ENCODE data around the gene GTF2A1L. TPM values are rescaled to one million over a fixed set of nuclear protein-coding genes. Genes with fewer than 3 reads are reported as not detected.

GTF2A1L gene
- total RNA-seq, 4 donors from 2014 or later: 0.16 to 1.8 TPM; not detected in 2

DNA sequence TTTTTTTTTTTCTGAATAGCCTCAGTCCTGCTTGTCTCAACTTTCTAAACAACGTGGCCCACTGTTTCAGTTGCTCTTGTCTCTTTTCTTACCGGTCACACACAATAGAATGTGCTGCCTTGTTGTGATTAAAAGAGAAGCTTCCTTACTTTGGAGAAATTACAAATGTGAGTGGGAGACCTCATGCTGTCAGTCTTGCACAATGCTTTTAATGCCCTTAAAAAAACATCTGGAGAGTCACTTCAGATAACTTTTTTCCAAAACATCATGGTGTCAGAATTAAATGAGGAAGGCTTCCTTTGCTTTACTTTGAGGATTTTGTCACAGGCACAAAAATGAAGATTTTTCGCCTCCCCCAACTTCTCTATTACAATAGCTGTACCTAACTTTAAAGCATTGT, 100.2 kb downstream of the GTF2A1L start:
- intact Hi-C loops (cut with DNase I; ENCODE audit: low total_unique reads): no loop called here
- Histone ChIP-seq H3K27ac (no peak overlapping the region), H3K27me3 (no peaks in the 10 kb centered on the region), H3K9me3 (no peaks in the 10 kb centered on the region), H3K4me1 (no peaks in the 10 kb centered on the region), H3K4me3 (no peak overlapping the region), H3K36me3 (no peaks in the 10 kb centered on the region)
- DNase-seq (no peak), ATAC-seq (no peak)
- TF ChIP-seq, protein P1, sequence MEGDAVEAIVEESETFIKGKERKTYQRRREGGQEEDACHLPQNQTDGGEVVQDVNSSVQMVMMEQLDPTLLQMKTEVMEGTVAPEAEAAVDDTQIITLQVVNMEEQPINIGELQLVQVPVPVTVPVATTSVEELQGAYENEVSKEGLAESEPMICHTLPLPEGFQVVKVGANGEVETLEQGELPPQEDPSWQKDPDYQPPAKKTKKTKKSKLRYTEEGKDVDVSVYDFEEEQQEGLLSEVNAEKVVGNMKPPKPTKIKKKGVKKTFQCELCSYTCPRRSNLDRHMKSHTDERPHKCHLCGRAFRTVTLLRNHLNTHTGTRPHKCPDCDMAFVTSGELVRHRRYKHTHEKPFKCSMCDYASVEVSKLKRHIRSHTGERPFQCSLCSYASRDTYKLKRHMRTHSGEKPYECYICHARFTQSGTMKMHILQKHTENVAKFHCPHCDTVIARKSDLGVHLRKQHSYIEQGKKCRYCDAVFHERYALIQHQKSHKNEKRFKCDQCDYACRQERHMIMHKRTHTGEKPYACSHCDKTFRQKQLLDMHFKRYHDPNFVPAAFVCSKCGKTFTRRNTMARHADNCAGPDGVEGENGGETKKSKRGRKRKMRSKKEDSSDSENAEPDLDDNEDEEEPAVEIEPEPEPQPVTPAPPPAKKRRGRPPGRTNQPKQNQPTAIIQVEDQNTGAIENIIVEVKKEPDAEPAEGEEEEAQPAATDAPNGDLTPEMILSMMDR (IDR thresholded peaks at IDR 0.05 in 4 of 5, conservative IDR thresholded peaks at IDR 0.05 in 1 of 5): no peak
- TF ChIP-seq POLR2A (IDR thresholded peaks at IDR 0.05): no peak
- in situ Hi-C loops (cut with MboI; ENCODE audit: low sequenced_read_pairs in 4 of 4): no loop called here

DNA sequence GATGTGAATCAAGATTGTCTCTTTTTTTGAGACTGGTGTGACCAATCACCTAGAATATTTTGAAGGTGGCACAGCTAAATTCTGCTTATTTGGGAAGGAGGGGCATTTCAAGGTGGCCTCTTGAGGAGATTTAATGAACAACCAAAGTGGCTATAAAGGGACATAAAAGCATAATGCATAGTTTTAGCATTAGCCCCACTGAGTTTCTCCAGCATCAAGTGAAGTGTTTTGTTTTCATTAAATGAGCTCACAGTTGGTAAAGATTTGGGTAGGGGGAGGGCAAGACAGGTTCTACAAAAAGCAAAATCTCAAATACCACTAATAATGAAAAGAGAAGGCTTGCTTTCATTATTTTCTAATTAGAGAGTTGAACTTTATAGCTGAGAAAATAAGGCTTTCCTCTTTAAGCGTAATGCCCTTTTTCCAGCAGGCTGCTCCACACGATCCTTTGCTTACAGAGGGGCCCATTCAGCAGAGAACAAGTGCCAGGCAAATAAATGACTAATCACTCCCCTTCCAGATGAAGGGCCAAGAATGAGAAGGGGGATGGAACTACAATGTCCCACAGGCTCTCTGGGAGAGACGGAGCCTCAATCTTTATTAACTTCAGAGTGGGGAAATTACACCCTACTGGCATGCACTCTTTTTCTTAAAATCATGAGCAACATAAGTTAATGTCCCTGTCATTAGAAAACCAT, 102.0 kb downstream of the GTF2A1L start:
- H3K27me3 ChIP-seq: no peaks in the 10 kb centered on the region
- ATAC-seq: no peak
- no peak overlapping the region for H3K4me3 ChIP-seq
- intact Hi-C loops (cut with DNase I; ENCODE audit: low total_unique reads): no loop called here
- no peaks in the 10 kb centered on the region for H3K9me3 ChIP-seq
- no peaks in the 10 kb centered on the region for H3K4me1 ChIP-seq
- in situ Hi-C loops (cut with MboI; ENCODE audit: low sequenced_read_pairs in 4 of 4): no loop called here
- no peak for DNase-seq
- no peak for TF ChIP-seq POLR2A (IDR thresholded peaks at IDR 0.05)
- TF ChIP-seq, protein P1 (IDR thresholded peaks at IDR 0.05 in 4 of 5, conservative IDR thresholded peaks at IDR 0.05 in 1 of 5): no peak
- H3K36me3 ChIP-seq: no peaks in the 10 kb centered on the region
- H3K27ac ChIP-seq: no peak overlapping the region

DNA sequence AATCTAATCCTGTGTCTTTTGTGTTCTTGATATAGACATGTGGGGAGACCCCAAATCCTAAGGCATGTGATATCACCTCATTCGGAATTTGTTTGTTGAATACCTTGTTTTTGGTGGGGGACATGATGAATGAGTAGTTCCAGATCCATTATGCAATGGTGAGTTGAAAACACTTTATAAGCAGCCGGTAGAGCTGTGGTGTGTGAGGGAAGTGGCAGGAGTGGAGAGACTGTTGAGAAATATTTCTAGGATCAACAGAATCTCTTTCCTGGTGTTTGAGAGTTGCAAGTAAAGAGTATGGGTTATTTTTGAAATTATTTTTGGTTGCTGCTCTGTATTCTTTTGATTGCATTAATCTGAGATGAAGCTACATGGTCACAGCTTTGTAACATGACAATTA, 103.5 kb downstream of the GTF2A1L start:
- intact Hi-C loops (cut with DNase I; ENCODE audit: low total_unique reads) (no loop called here), in situ Hi-C loops (cut with MboI; ENCODE audit: low sequenced_read_pairs in 4 of 4) (no loop called here)
- TF ChIP-seq, protein P1 (IDR thresholded peaks at IDR 0.05 in 4 of 5, conservative IDR thresholded peaks at IDR 0.05 in 1 of 5): no peak
- Histone ChIP-seq H3K9me3 (no peaks in the 10 kb centered on the region), H3K27me3 (no peaks in the 10 kb centered on the region), H3K4me3 (no peak overlapping the region), H3K27ac (no peak overlapping the region), H3K4me1 (no peaks in the 10 kb centered on the region), H3K36me3 (no peaks in the 10 kb centered on the region)
- no peak for DNase-seq
- ATAC-seq: no peak

DNA sequence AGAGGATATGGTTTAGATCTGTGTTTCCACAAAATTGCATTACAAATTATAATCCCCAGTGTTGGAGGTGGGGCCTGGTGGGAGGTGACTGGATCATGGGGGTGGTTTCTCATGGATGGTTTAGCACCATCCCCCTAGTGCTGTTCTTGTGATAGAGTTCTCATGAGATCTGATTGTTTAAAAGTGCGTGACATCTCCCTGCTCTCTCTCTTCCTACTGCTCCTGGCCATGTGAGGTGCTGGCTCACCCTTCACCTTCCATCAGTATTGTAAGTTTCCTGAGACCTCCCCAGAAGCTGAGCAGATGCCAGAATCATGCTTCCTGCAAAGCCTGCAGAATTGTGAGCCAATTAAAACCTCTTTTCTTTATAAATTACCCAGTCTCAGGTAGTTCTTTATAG, 104.7 kb downstream of the GTF2A1L start:
- TF ChIP-seq, protein P1 (IDR thresholded peaks at IDR 0.05 in 4 of 5, conservative IDR thresholded peaks at IDR 0.05 in 1 of 5): no peak
- TF ChIP-seq POLR2A (IDR thresholded peaks at IDR 0.05): no peak
- Histone ChIP-seq H3K4me1 (no peaks in the 10 kb centered on the region), H3K36me3 (no peaks in the 10 kb centered on the region), H3K27me3 (no peaks in the 10 kb centered on the region), H3K4me3 (no peak overlapping the region), H3K27ac (no peak overlapping the region), H3K9me3 (no peaks in the 10 kb centered on the region)
- intact Hi-C loops (cut with DNase I; ENCODE audit: low total_unique reads): no loop called here
- ATAC-seq: no peak
- no peak for DNase-seq
- in situ Hi-C loops (cut with MboI; ENCODE audit: low sequenced_read_pairs in 4 of 4): no loop called here

DNA sequence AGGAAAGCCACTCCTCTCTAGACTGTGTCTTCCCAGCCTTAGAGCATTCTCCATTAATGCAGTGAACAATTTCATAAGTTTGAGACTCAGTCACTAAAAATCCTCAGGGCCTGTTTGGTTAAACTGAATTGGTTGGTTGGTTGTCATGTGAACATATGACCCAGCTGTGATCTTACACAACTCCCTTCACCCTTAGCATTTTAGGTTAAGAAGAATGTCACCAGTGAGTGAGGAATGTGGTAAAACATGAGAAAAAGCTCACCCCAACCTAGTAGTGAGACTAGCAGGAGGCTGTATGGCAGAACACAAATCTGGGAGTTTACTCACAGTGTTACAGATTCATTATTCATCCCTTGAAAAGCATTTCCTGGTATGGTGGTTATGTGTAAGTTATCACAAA, 105.5 kb downstream of the GTF2A1L start:
- DNase-seq (no peak), ATAC-seq (no peak)
- no peak for TF ChIP-seq POLR2A (IDR thresholded peaks at IDR 0.05)
- TF ChIP-seq, protein P1 (IDR thresholded peaks at IDR 0.05 in 4 of 5, conservative IDR thresholded peaks at IDR 0.05 in 1 of 5): no peak
- in situ Hi-C loops (cut with MboI; ENCODE audit: low sequenced_read_pairs in 4 of 4) (no loop called here), intact Hi-C loops (cut with DNase I; ENCODE audit: low total_unique reads) (no loop called here)
- no peak overlapping the region for H3K27ac ChIP-seq
- no peaks in the 10 kb centered on the region for H3K4me1 ChIP-seq
- H3K27me3 ChIP-seq: no peaks in the 10 kb centered on the region
- no peaks in the 10 kb centered on the region for H3K36me3 ChIP-seq
- H3K9me3 ChIP-seq: no peaks in the 10 kb centered on the region
- no peak overlapping the region for H3K4me3 ChIP-seq

Data from gastrocnemius medialis (tissue), 4 donors.